Ovary (tissue), 9 donors: ENCODE results near the gene PACC1. TPM values are rescaled to one million over a fixed set of nuclear protein-coding genes. Genes with fewer than 3 reads are reported as not detected.

Source experiments
- DNase-seq, 5 donors: peaks; one replicate each; pipeline ENCODE4 v3.0.0-alpha.2; 2019 to 2020
- H3K27ac ChIP-seq, 2 donors: fragments of 200-600 bp; one replicate each; pipeline versions ENCODE4 v1.5.1 to v1.8.0; 2019 to 2022
- H3K27me3 ChIP-seq: fragments of 200-600 bp; one replicate; pipeline ENCODE4 v1.8.0; 2022
- H3K36me3 ChIP-seq: fragments of 200-600 bp; sonication (generic); one replicate; pipeline ENCODE4 v1.5.1; 2019
- H3K4me1 ChIP-seq: one replicate; pipeline ENCODE4 v1.8.1; 2013; ENCODE audit warnings: mild to moderate bottlenecking, moderate library complexity; ENCODE audit not compliant: insufficient read depth
- H3K4me3 ChIP-seq: fragments of 200-600 bp; sonication (generic); one replicate; pipeline ENCODE4 v1.5.1; 2017
- H3K9me3 ChIP-seq, 2 donors: fragments of 200-600 bp in 1 of 2; sonication (generic) in 1 of 2; one replicate each; pipeline versions ENCODE4 v1.5.1 to v1.8.1; 2013 to 2019; ENCODE audit warnings: mild to moderate bottlenecking in 1 of 2, moderate library complexity in 1 of 2
- CTCF ChIP-seq, 3 donors: fragments of 450-650 bp in 2 of 3; fragments of 200-600 bp in 1 of 3; IDR thresholded peaks; one replicate each; pipeline versions ENCODE4 v1.5.1 to v1.8.0; 2016 to 2022; ENCODE audit warnings: antibody characterized with exemption in 3 of 3, mild to moderate bottlenecking in 1 of 3
- EP300 ChIP-seq: sonication (generic); formaldehyde crosslinking; IDR thresholded peaks from one replicate; pipeline ENCODE4 v1.6.1; 2017; ENCODE audit warnings: antibody characterized with exemption
- POLR2A ChIP-seq: fragments of 450-650 bp; IDR thresholded peaks from one replicate; pipeline ENCODE4 v1.6.1; 2017; ENCODE audit warnings: antibody characterized with exemption, mild to moderate bottlenecking, moderate library complexity
- WGBS, 3 donors: extraction: QIAGEN DNeasy Blood & Tissue Kit in 1 of 3; methylation state at CpG; one replicate each; pipeline versions ENCODE4 v1.1.5 to v1.1.7; 2013 to 2017; 5-methylcytosine and 5-hydroxymethylcytosine counted together
- intact Hi-C, 4 donors: fragments of 100-400 bp; cut with DNase I; formaldehyde crosslinking; loops; one replicate each; pipeline versions ENCODE4 v1.11.0 to v1.15.1; 2022 to 2023
- polyA plus RNA-seq, 2 donors: library from polyadenylated mRNA; stranded (reverse); fragments of 200-250 nt in 1 of 2; fragments of 350-450 nt in 1 of 2; fragmentation: Illumina TruSeq in 1 of 2; extraction: RNeasy Lipid Tissue Mini Kit (QIAGEN cat#74804) in 1 of 2; gene quantifications; one replicate each; pipeline ENCODE4 v1.2.3, GENCODE V29; 2013 to 2014
- total RNA-seq, 7 donors: library from RNA; depleted of rRNA in 2 of 7; stranded (reverse); fragments of >200 nt in 2 of 7; fragmentation: NEBNext Ultra II Directional in 3 of 7; extraction: Animal tissue kit (Norgen Biotek cat#: 25700) in 3 of 7; gene quantifications; one replicate each; pipeline versions ENCODE4 v1.1.0 to v1.2.4, GENCODE V29; 2016 to 2023
- donor health status: DM: no; HTN: no; CAD: no; lungs with moderate emphysema.
- donor health status: DM: no; HTN: no; CAD: no.
- donor health status: Bipolar disorder and iron deficiency.
- donor health status: DM: yes; HTN: yes; CAD: no.
- donor health status: DM: no; HTN: no; CAD: no.
- donor health status: DM: yes; HTN: yes; CAD: no.

Gene PACC1
- total and polyA plus RNA-seq, 9 donors = 1.9 to 9.5 (median 2.9) TPM

- no peak for TF ChIP-seq CTCF (IDR thresholded peaks at IDR 0.05)
- TF ChIP-seq EP300 = no peak
- no peak for TF ChIP-seq POLR2A
- Histone ChIP-seq H3K36me3 (no peaks in the 10 kb centered on the region), H3K9me3 (no peaks in the 10 kb centered on the region), H3K4me3 (no peak overlapping the region), H3K27ac (no peak overlapping the region), H3K4me1 (no peaks in the 10 kb centered on the region), H3K27me3 (no peaks in the 10 kb centered on the region)
- DNase-seq = no peak
- intact Hi-C loops = no loop called here
- WGBS, 3 donors = 66 to 78% (median 75%) methylated on average over 5 of the region's 5 CpGs
Observed at GRCh38 chr1:212428496-212428895, 13.8 kb upstream of the PACC1 start.

GRCh38 chr1:212423879-212424278 is 9.2 kb upstream of the PACC1 start:
- TF ChIP-seq POLR2A = no peak
- no peak for TF ChIP-seq EP300
- TF ChIP-seq CTCF (IDR thresholded peaks at IDR 0.05) = no peak
- DNase-seq = no peak
- H3K4me3 ChIP-seq = no peak overlapping the region
- 58 to 66% (median 63%) methylated on average over 3 of the region's 3 CpGs for WGBS, 3 donors
- H3K36me3 ChIP-seq = no peaks in the 10 kb centered on the region
- H3K27me3 ChIP-seq = no peaks in the 10 kb centered on the region
- intact Hi-C loops = no loop called here
- H3K27ac ChIP-seq = no peak overlapping the region
- no peaks in the 10 kb centered on the region for H3K9me3 ChIP-seq
- no peaks in the 10 kb centered on the region for H3K4me1 ChIP-seq

DNA sequence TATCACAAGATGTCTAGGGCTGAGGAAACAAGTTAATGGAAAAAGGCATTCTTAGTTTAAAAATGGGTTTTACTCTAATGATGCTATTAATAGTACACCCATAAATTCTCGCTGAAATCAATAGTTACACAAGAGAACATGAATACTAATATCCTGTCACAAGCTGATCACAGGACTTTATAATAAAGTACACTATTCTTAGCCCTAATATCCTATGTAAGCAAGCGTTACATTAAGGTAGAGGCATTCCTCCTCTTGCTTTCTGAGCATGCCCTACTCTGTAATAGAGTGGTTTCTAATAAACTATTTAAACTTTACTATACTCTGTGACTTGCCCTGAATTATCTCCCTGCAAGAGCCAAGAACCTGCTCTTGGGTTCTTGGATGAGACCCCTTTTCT is 6.5 kb upstream of the PACC1 start:
- Histone ChIP-seq H3K4me1 (no peaks in the 10 kb centered on the region), H3K36me3 (no peaks in the 10 kb centered on the region), H3K9me3 (no peaks in the 10 kb centered on the region), H3K27ac (no peak overlapping the region), H3K27me3 (no peaks in the 10 kb centered on the region), H3K4me3 (no peak overlapping the region)
- 83 to 89% (median 86%) methylated on average over 2 of the region's 2 CpGs for WGBS, 3 donors
- TF ChIP-seq EP300 (no peak), CTCF (IDR thresholded peaks at IDR 0.05) (no peak), POLR2A (no peak)
- intact Hi-C loops = no loop called here
- DNase-seq = no peak

DNA sequence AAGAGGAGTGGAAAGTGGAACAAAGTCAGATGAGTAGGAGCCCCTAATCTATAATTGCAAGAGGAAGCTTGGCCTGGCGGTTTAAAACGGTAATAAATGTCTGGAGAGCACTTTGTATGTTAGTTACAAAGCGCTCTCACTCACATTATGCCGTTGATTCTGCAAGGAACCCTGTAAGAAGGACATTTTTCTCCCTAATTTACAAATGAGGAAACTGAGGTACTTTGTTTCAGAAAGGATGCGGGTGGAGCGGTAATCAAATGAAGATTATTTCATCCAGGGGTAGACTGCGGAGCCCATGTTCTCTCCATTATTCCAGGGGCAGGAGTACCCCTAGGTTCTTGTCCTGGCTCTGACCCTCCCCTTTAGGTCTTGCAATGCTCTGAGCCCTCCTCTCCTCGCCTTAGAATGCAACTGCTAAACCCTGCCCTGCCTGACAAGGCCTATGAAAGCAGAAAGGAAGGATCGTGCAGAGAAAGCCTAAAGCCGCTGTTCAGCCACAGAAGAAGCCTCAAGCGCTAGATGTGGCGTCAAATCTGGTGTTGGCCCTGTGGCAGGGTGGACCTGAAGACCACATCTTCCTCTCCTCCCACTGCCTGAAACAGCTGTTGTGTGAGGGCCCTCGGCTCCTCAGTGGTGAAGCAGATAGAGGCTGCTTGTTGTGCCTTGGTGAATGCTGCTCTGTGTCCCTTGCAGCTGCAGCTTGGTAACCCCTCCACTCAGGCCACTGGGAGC is 588 bp upstream of the PACC1 start:
- Histone ChIP-seq H3K27me3 (no peaks in the 10 kb centered on the region), H3K36me3 (no peaks in the 10 kb centered on the region), H3K27ac (no peak overlapping the region), H3K9me3 (no peaks in the 10 kb centered on the region), H3K4me1 (peaks cover 1% of the 10 kb centered on the region), H3K4me3 (peak overlapping the region; percentile 79)
- intact Hi-C loops = no loop called here
- no peak for TF ChIP-seq CTCF (IDR thresholded peaks at IDR 0.05)
- TF ChIP-seq POLR2A = no peak
- no peak for TF ChIP-seq EP300
- 68 to 72% (median 69%) methylated on average over 13 of the region's 13 CpGs for WGBS, 3 donors
- DNase-seq = no peak
